Activated CD4-positive, alpha-beta T cell treated with anti-CD3 and anti-CD28 coated beads for 4 hours (primary cell): ENCODE data around the gene SIDT1.
A peak's percentile ranks its signal among the peaks of the same experiment; 100 is the strongest.

Source experiments
- DNase-seq, 2 donors: peaks; one replicate each; pipeline ENCODE4 v3.0.0-alpha.2; 2020

The SIDT1 gene

DNA sequence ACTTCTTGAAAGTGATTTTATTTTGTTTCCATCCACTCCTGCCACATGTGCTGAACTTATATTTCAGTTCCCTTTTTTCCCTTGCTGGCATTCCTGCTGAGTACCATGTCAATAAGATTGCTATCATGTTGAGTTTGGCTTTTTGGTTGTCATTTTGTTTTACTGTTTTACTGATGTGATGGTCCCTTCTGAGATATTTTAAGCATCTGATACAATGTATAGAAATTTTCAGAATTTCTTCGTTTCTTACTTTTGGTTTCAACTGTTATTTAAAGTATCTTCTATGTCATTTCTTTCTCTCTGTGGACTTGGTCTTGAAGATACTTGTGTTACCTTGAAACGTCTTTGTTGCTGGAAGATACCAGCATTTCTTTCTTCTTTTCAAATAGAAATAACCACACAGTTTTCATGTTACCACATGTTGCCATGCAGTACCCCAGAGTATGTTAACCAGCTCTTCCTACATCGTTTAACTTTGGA is 14.1 kb downstream of the SIDT1 start:
- no peak for DNase-seq

GRCh38 chr3:113548501-113548900 is 16.1 kb downstream of the SIDT1 start:
- no peak for DNase-seq

- DNase-seq, result no peak
Measured at GRCh38 chr3:113551820-113552219, 19.5 kb downstream of the SIDT1 start.

- peak; percentile 6 to 28 for DNase-seq
Measured at GRCh38 chr3:113552851-113553250, 20.5 kb downstream of the SIDT1 start.

DNA sequence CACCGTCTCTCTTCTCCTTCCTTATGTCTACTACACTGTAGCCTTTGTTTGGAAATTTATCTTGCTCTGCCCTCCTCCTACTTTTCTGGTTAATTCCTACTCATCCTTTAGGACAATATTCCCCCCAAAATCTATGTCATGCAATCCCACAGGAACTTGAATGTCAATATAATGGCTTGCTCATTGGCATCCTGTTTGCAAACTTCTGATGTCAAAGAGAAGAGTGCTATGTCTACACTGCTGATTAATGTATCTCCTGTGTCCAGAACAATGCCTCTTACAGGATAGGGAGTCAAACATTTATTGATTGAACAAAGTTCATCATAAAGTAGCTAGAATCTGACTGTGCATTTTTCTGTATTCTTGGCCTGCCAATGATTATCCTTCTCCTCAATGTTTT is 22.8 kb downstream of the SIDT1 start:
- no peak for DNase-seq

- no peak for DNase-seq
Measured at GRCh38 chr3:113556316-113556945, 24.1 kb downstream of the SIDT1 start.

GRCh38 chr3:113556946-113557335 is 24.6 kb downstream of the SIDT1 start:
- no peak for DNase-seq

- no peak for DNase-seq
Measured at GRCh38 chr3:113557374-113557773, 25.0 kb downstream of the SIDT1 start.

DNA sequence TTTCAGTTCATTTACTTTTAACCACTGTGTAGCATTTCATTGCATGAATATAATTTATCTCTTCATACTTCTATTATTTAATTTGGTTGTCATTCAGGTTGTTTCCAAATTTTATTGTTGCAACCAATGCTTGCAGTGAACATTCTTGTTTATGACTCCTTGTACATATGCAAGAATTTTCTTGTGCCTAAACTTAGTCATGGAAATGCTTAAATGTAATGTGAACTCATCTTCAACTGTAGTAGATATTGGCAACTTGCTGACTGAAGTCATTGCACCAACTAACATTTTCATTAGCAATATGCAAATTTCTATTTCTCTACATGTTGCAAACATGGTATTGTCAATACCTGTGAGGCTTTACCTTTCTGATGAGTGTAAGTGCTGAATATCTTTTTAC is 26.7 kb downstream of the SIDT1 start:
- DNase-seq, result no peak

GRCh38 chr3:113560271-113560670 is 27.9 kb downstream of the SIDT1 start:
- no peak for DNase-seq

- no peak for DNase-seq
Measured at GRCh38 chr3:113560831-113561623, 28.7 kb downstream of the SIDT1 start.

DNA sequence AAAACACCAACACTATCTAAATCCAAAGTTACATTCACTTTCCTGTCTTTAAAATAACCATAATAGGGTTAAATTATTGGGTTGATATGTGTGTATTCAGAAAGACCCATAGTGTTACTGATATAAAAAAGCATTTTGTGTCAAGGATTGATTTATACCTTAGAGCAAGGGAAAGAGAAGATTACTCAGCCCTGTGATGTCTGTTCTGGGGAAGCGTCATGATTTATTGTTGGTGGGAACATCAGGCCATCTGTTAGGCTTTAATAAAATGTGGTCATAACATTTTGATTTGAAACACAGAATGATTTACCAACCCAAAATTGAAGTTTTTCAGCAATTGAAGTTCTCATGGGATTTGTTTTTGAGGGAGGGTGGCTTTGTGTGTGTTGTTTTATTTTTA is 33.2 kb downstream of the SIDT1 start:
- no peak for DNase-seq

- DNase-seq, result no peak
Measured at GRCh38 chr3:113570158-113570557, 37.8 kb downstream of the SIDT1 start.

GRCh38 chr3:113571360-113571759 is 39.0 kb downstream of the SIDT1 start:
- no peak for DNase-seq

DNA sequence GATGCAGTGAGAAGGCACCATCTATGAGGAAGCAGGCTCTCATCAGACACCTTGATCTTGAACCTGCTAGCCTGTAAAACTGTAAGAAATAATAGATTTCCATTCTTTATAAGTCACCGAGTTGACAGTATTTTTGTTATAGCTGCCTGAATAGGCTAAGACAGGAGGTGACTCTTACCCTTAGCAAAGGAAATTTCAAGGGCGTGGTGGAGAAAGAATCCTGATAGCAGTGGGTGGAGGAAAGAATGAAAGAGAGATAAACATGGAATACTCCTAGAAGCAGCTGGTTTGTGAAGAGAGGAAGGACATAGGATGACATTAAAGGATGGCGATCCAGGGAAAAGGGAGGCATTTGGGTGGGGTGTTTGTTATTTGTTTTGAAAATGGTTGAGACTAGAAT is 41.4 kb downstream of the SIDT1 start:
- DNase-seq, result no peak

GRCh38 chr3:113574213-113574612 is 41.9 kb downstream of the SIDT1 start:
- DNase-seq, result no peak

- no peak for DNase-seq
Measured at GRCh38 chr3:113575206-113575605, 42.9 kb downstream of the SIDT1 start.

DNA sequence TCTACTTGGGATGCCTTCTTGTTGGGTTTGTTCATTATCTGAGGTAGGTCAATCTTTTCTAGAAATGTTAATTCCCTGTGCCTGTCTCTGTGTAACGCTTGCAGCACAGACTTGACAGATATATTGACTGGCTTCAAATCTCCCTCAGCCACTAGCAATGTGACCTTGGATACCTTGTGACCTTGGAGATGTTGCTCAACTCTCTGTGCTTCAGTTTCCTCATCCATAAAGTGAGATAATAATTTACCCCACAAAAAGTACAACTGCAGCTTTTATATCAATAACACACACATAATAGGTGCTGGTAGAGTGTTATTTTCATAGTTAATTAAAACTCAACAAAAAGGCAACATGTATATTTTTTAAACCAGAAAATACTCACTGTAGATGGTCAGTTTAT is 52.9 kb downstream of the SIDT1 start:
- no peak for DNase-seq

GRCh38 chr3:113585720-113586119 is 53.4 kb downstream of the SIDT1 start:
- DNase-seq, result no peak

DNA sequence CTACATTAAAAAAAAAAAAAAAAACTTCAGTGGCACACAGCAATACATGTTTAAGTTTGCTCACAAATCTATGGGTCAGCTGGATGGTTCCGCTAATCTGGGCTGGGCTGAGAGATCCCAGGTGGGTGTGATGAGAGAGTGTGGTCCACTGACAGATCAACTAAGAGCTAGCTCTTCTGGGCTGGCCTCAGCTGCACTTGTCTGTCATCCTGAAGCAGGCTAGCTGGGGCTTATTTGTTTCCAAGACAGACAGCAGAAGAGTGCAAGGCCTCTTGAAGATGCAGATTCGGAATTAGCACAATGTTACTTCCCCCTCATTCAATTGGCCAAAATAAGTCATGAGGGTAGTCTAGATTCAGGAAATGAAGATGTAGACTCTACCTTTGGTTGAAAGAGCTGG is 56.5 kb downstream of the SIDT1 start:
- no peak for DNase-seq

GRCh38 chr3:113589971-113590370 is 57.6 kb downstream of the SIDT1 start:
- no peak for DNase-seq

GRCh38 chr3:113590983-113591382 is 58.6 kb downstream of the SIDT1 start:
- DNase-seq, result no peak

GRCh38 chr3:113594066-113594465 is 61.7 kb downstream of the SIDT1 start:
- DNase-seq, result no peak

- no peak for DNase-seq
Measured at GRCh38 chr3:113597596-113598354, 65.4 kb downstream of the SIDT1 start.
